Muscle of arm (tissue), 12 donors: Measurements from ENCODE around the gene GOLGB1. TPM values are rescaled to one million over a fixed set of nuclear protein-coding genes. Genes with fewer than 3 reads are reported as not detected.

Source experiments
- DNase-seq: peaks from one replicate; pipeline ENCODE4 v3.0.0-alpha.2; 2013
- polyA plus RNA-seq, 12 donors: library from polyadenylated mRNA; unstranded; fragments of 120-200 nt; gene quantifications; one replicate each; pipeline ENCODE4 v1.2.1, GENCODE V29; 2013; ENCODE audit not compliant: insufficient read length in 12 of 12

Gene GOLGB1
- polyA plus RNA-seq, 12 donors: 40.2 to 63.3 (median 47.9) TPM

DNA sequence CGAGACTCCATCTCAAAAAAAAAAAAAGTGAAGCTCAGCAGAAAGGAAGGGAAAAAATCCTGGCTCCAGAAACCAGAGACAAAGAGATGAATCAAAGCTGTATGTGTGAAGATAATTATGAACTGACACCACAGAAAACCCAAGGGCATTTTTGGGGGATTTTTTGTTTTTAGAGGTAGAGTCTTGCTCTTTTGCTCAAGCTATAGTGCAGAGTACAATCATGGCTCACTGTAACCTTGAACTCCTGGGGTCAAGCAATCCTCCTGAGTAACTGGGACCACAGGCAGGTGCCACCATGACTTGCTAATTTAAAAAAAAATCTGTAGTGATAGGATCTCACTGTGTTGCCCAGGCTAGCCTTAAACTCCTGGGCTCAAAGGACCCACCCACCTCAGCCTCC lies 111.6 kb downstream of the GOLGB1 start:
- no peak for DNase-seq

- DNase-seq: no peak
These were observed 119.2 kb downstream of the GOLGB1 start for GRCh38 chr3:121630355-121630754.

DNA sequence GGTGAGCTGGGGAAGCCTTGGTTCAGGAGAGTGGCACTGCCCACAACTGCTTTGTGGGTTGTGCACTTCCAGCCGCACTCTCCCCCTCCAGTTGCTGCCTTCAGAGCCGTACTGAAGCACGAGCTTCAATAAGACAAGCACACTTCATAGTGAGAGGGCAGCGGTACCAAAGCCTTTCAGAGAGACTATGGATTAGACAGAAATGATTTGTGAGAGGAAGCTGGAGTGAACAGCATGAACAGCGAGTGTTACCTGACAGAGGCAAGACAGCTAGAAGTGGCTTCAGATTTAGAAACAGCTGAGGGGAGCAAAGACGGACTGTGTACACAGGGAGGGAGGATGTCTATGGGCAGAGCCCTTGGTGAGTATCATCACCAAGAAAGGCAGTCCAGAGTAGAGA lies 119.9 kb downstream of the GOLGB1 start:
- DNase-seq: no peak

- no peak for DNase-seq
These were observed 121.9 kb downstream of the GOLGB1 start for GRCh38 chr3:121627622-121628021.

DNA sequence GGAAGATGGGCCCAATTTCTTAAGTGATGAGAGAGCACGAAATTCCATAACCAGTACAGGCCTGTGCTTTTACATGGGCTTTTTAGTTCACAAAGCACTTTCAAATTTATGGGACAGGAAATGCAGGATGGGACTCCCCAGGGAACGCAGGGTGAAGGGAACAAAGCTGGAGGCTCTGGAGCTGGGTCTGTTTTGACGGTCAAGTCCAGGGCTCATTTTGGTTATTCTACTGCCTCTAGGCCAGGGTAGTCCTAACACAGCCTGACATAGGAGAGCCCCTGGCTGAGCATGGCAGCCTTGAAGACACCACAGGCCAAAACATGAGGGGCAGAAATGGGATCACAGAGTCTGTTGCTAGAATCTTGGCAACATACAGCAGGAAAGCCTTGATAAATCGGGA lies 122.3 kb downstream of the GOLGB1 start:
- DNase-seq: no peak

- no peak for DNase-seq
These were observed 123.0 kb downstream of the GOLGB1 start for GRCh38 chr3:121626495-121626894.

GRCh38 chr3:121624147-121624899 lies 125.2 kb downstream of the GOLGB1 start:
- DNase-seq: no peak

DNA sequence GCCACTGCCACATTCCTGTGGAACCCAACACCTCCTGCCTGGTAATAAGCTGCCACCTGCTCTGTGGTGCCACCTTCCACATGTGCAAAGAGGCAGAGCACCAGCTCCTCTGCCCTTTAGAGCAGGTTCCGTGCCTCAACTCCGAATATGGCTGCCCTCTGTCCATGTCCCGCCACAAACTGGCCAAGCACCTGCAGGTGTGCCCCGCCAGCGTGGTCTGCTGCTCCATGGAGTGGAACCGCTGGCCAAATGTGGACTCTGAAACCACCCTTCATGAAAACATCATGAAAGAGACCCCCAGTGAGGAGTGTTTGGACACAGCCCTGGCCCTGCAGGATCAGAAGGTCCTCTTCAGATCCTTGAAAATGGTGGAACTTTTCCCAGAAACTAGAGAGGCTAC lies 128.1 kb downstream of the GOLGB1 start:
- DNase-seq: no peak

DNA sequence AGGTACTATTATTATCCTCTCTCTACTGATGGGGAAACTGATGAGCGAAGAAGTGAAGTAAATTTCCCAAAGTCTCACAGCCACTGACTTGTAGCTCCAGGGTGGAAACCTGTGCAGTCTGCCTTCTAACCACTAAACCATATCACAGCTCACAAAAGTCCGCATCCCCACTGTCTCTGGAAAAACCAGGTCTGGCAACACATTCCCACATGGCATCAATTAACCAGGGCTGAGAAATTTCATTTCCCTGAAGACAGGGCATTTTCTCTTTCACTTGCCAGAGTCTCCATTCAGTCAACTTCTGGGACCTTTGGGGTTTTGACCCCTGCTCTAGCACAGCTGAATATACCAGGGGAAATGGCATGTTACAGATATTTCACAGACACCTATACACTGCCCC lies 129.8 kb downstream of the GOLGB1 start:
- DNase-seq: no peak

Other genes starting within 250 kb of the GOLGB1 start
- gene POLQ, start 203.8 kb downstream of the GOLGB1 start, polyA plus RNA-seq: 1 to 10 TPM in 11 of 12 donors, not detected in 1; 2.1 to 5.6 (median 4.2) TPM
- gene ARGFX, start 181.8 kb downstream of the GOLGB1 start, polyA plus RNA-seq: not detected
- 1 to 10 TPM in 11 of 12 donors, not detected in 1; 1.6 to 3.9 (median 2.5) TPM for gene FBXO40, start 156.4 kb downstream of the GOLGB1 start, polyA plus RNA-seq
- 10 to 100 TPM in 1 of 12 donors, 1 to 10 TPM in 10, not detected in 1; 5.2 to 33.2 (median 6.2) TPM for gene HCLS1, start 88.8 kb downstream of the GOLGB1 start, polyA plus RNA-seq
- gene IQCB1, start 85.3 kb upstream of the GOLGB1 start, polyA plus RNA-seq: 10 to 100 TPM in 11 of 12 donors, not detected in 1; 15.5 to 32.3 (median 20.6) TPM
- gene EAF2, start 85.5 kb upstream of the GOLGB1 start, polyA plus RNA-seq: 10 to 100 TPM in 4 of 12 donors, 1 to 10 TPM in 7, not detected in 1; 5.7 to 19.5 (median 9.7) TPM
- gene SLC15A2, start 144.7 kb upstream of the GOLGB1 start, polyA plus RNA-seq: 10 to 100 TPM in 11 of 12 donors, not detected in 1; 16.9 to 96.8 (median 50.7) TPM